ENCODE data around the gene ST8SIA5.

DNA sequence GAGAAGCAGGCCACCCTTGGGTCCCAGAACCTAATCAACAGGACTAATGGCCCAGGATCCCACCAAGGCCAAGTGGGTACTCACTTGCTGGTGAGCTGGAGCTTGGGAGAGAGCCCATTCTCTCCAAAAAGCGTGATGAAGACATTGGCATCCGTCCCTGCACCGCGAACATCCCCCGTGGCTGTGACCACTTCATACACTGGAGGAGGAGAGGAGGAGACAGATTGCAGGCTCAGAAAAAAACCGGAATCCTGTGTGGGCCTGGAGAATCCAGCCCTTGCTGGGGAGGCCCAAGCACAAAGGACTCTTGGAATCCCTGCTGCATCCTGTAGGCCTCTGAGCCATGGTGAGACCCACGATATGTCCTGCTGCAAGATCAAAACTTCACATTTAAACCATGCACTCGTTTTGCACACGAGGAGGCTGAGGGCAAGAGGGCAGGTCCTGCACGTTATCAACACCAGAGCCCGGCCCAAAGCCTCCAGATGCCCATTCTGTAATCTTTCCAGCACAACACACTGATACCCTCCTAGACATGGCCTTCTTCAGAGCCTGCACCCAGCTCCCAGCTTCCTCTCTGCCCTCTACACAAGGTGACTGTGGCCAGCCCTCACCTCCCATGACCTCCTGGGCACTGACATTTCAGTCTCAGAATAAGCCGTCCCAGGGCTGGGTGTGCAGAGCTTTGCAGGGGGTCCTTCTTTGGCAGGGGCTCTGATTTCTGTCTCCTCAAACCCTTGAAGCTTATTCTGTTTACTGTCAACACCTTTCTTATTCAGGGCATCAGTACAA, 107.6 kb downstream of the ST8SIA5 start:
- TF ChIP-seq EZH2 (IDR thresholded peaks at IDR 0.05; ENCODE audit: borderline replicate concordance, low read depth, low read length, severe bottlenecking), result no peak
- TF ChIP-seq, protein P1, sequence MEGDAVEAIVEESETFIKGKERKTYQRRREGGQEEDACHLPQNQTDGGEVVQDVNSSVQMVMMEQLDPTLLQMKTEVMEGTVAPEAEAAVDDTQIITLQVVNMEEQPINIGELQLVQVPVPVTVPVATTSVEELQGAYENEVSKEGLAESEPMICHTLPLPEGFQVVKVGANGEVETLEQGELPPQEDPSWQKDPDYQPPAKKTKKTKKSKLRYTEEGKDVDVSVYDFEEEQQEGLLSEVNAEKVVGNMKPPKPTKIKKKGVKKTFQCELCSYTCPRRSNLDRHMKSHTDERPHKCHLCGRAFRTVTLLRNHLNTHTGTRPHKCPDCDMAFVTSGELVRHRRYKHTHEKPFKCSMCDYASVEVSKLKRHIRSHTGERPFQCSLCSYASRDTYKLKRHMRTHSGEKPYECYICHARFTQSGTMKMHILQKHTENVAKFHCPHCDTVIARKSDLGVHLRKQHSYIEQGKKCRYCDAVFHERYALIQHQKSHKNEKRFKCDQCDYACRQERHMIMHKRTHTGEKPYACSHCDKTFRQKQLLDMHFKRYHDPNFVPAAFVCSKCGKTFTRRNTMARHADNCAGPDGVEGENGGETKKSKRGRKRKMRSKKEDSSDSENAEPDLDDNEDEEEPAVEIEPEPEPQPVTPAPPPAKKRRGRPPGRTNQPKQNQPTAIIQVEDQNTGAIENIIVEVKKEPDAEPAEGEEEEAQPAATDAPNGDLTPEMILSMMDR (IDR thresholded peaks at IDR 0.05; ENCODE audit: borderline replicate concordance, extremely low read depth, low read length, poor library complexity, severe bottlenecking), result no peak
